Renal cortex interstitium (tissue), 11 donors: Measurements from ENCODE around the gene UACA. TPM values are rescaled to one million over a fixed set of nuclear protein-coding genes. Genes with fewer than 3 reads are reported as not detected.
A peak's percentile ranks its signal among the peaks of the same experiment; 100 is the strongest.
"Not testable (repeated sequence)": the region's sequence is repeated elsewhere in the genome, so short reads cannot be mapped to it uniquely, and the experiment has no call there.

Source experiments
- DNase-seq, 11 donors: peaks; one replicate each; pipeline ENCODE4 v3.0.0-alpha.2; 2013; ENCODE audit warnings: low read depth in 9 of 11, low spot score in 4 of 11; ENCODE audit errors: extremely low read depth in 1 of 11
- polyA plus RNA-seq, 3 donors: library from polyadenylated mRNA; unstranded; fragments of 120-200 nt; gene quantifications; one replicate each; pipeline ENCODE4 v1.2.1, GENCODE V29; 2013; ENCODE audit not compliant: insufficient read length in 3 of 3

Gene UACA
- polyA plus RNA-seq, 3 donors = 84.0 to 131 (median 115) TPM

GRCh38 chr15:70699890-70700289, 63.5 kb downstream of the UACA start:
- no peak for DNase-seq

DNA sequence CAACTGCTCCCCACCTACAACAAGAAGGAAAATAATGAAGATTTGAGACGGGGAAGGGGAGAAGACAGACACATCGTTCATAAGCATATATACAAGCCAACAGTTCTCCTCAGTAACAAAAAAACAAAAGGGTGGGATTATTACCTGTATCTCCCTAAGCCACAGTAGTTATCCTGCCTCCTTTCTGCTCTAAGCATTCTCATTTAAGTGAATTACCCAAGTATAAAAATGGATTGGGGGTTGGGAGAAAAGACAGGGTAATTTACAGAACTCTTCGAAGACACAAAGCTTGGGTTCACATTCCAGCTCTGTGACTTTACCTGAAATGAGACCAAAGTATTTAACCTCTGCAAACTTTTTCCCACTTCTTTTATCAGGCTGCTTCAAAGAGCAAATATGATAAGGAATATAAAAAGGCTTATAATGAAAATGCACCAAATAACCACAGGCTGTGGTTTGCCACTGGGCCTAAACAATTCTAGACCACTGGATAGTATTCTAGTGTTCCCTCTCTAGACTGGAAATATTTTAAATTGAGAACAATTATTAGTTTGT, 64.4 kb downstream of the UACA start:
- no peak for DNase-seq

GRCh38 chr15:70698426-70698825, 64.9 kb downstream of the UACA start:
- no peak for DNase-seq

DNA sequence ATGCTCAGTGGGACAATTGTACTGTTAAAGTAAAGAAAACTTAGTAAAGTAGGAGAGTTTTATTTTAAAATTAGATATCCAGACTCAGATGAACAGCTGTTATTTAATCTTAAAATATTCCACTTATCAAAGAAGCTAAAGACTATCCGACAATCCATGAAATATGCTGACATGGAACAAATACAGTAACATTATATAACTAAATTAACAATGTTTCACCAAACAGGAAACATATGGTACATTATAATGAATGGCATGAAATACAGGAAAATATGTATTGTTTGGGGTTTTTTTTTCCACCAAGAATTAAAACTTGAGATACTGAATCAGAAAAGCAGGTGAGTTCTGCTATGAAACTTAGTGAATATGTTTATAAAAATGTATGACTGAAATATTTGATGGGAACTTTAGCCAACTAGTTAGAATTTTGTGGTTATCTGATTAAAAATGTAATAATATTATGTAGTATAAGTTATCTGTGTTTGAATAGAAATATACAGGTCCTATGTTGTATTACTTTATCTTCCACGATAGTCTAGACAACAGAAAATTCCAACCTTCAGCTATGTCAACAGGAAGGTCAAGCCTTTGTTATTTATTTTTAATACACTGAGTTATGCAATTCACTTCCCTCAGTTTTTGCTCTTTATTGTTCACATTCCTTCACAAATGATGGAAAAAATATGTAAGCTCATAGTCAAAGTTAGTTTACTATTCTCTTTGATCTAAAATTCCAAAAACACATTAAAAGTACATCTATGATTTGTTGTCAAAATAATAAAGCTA, 72.7 kb downstream of the UACA start:
- DNase-seq = no peak

- no peak for DNase-seq
These were observed 73.3 kb downstream of the UACA start for GRCh38 chr15:70690021-70690420.

- no peak for DNase-seq
These were observed 75.9 kb downstream of the UACA start for GRCh38 chr15:70687482-70687881.

DNA sequence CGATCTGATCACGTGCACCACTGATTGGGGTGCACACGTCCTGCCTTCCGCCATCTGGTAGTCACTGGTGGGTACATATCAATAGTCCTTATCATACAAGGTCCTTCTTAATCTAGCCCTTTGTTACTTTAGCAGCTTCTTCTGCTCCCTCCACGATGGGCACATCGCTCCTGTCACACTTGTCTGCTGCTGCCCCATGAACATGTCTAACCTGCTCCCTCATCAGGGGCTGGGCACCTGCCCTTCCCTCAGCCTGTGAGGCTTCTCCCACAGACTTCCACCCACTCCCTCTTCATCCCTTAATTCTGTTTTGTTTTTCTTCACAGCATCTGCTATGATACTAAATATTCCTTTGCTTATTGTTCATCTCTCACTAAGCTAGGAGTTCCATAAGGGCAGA, 82.5 kb downstream of the UACA start:
- DNase-seq = no peak

GRCh38 chr15:70679919-70680231, 83.5 kb downstream of the UACA start:
- DNase-seq = no peak

- no peak for DNase-seq
These were observed 91.3 kb downstream of the UACA start for GRCh38 chr15:70672081-70672480.

- DNase-seq = no peak
These were observed 92.7 kb downstream of the UACA start for GRCh38 chr15:70670680-70671079.

DNA sequence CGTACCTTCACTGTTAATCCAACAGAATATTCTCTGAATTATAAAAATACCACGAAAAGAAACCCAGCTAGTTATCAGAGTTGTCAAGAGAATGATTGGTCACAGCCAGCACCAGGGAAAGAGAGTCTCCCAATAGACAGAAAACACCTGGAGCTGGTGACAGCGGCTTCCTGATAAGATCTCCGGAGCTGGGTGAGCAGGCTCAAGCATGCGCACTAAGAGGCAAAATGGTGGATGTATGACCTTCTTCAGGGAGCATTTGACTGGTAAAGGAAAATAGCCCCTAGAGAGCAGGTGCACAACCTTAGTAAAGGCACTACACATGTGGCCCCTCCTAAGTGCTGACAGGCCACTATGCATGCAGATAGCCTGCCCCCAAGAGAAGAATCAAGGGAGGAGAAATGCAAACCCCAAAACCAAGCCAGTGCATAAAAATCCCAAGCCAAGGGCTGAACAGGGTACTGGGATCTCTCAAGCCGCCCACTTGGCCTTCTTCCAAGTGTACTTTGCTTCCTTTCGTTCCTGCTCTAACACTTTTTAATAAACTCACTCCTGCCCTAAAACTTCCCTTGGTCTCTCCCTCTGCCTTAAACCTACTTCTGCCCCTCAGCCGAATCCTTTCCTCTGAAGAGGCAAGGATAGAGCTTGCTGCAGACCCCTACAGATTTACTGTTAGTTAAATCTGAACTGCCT, 93.2 kb downstream of the UACA start:
- DNase-seq = no peak

- DNase-seq = no peak
These were observed 94.3 kb downstream of the UACA start for GRCh38 chr15:70669006-70669602.

GRCh38 chr15:70665599-70665998, 97.8 kb downstream of the UACA start:
- DNase-seq = no peak

GRCh38 chr15:70664494-70664893, 98.9 kb downstream of the UACA start:
- DNase-seq = no peak

DNA sequence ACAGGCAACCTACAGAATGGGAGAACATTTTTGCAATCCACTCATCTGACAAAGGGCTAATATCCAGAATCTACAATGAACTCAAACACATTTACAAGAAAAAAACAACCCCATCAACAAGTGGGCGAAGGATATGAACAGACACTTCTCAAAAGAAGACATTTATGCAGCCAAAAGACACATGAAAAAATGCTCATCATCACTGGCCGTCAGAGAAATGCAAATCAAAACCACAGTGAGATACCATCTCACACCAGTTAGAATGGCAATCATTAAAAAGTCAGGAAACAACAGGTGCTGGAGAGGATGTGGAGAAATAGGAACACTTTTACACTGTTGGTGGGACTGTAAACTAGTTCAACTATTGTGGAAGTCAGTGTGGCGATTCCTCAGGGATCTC, 100.3 kb downstream of the UACA start:
- not testable (repeated sequence) for DNase-seq

DNA sequence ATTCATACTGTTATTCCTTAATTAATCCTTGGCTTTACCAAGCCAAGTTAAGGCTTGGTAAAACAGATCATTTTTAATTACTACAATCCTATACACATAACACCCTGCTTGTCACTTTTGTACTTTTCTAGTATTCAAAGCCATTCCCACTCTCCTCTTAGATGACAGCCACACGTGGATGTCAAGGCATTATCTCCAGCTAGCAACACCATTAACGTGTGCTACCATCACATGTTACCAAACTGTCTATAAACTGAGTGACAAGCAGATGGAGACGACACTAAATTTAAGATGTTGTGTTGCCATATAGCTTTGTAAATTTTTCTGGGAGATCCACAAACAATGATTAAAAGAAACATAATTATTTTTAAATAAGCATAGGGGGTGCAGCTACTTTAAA, 103.7 kb downstream of the UACA start:
- no peak for DNase-seq

DNA sequence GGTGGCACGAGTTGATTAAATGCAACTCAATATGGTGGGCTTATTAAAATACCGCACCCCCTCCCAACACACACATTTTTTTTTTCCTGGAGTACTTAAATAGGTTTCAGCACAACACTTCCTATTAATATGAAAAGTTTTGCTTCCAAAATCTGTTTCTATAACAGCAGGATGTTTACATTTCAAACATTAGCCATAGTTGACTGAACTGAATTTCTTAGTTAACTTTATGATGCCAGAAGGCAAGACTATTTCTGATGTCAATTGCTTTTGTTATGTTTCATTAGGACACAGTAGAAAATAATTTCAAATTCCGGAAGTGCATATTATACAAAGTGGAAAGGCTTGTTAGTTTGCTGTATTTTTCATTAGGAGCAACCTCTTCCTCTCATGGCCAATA, 104.7 kb downstream of the UACA start:
- DNase-seq = no peak

GRCh38 chr15:70653426-70653825, 109.9 kb downstream of the UACA start:
- peak in 1 of 11 donors; percentile 39 for DNase-seq

DNA sequence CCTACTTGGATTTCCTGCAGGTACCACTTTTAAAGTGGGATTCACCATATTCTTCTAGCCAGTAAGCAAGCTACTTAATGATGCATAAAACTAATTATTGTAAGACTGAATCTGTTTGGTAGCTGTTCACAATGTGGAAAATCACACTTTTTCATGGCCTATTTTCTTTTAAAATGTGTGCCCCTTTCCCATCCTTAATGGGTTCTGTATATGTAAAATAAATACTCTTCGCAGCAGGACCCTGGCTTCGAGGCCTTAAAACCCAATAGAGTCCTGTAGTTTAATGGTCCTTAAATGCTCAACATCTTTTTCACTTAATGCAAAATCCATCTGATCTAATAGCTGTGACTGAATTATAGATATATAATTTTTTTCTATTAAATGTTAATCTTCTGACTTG, 111.0 kb downstream of the UACA start:
- no peak for DNase-seq

DNA sequence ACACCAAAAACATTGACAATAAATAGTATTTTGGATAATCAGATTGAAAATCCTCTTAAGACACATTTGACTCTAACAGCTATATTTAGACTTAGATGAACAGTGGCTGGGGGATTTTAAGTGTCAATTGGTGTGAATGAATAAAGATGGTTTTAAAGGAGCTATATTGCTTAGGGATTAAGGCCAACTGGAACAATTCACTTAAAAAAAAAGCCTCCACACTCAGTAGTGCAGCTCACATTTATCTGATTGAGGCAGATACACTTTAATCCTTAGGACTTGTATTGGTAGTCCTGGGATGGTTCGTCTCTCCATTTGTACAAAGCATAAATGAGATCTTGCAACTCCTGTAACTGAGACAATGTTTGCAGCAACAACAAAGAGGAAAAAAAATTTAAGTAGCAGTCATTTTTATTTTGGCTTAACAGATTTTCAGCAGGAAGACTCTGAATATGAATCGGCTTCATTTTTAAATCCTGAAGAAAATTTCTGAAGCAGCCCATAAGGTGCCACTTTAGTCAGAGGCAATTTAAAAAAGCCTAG, 112.0 kb downstream of the UACA start:
- no peak for DNase-seq
